T1000 (cell line): ENCODE results near the gene EPHB2.

Experiments used
- DNase-seq: peaks from one replicate; lab custom pipeline; 2025; ENCODE audit warnings: mixed read lengths; lab: John Stamatoyannopoulos, UW

Gene EPHB2

DNA sequence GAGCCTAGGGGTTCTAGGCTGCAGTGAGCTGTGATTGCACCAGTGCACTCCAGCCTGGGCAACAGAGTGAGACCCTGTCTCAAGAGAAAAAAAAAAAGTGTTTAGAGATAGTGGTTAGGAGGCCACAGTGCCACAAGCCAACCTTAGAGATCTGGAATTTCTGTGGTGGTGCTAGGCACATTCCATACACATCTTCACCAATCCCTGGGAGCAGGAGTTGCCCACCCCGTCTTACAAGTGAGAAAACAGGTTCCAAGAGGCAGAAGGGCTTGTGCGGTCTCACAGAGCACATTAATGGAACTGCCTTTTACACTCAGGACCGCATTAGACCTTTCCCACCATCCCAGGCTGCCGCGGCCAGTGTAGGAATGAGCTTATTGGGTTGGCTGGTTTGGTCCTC, 93.2 kb downstream of the EPHB2 start:
- DNase-seq: no peak

DNA sequence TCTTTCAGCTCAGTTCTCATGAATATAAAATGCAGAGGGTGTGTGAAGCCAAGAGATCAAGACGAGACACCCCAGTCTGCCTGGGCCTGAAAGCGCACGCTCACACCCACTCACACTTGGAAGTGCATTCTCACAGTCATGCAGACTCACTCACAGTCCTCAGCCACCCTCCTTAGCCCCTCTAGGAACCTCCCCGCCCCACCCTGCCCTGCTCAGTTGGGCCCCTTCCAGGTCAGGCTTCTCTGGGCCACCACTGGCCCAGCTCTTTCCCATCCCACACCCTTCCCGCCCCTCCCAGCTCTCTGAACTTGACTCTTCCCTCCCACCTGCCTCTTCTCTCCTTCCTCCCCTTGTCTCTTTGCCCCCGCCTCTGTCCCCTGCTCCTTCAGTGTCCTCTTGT, 93.8 kb downstream of the EPHB2 start:
- DNase-seq: no peak

DNA sequence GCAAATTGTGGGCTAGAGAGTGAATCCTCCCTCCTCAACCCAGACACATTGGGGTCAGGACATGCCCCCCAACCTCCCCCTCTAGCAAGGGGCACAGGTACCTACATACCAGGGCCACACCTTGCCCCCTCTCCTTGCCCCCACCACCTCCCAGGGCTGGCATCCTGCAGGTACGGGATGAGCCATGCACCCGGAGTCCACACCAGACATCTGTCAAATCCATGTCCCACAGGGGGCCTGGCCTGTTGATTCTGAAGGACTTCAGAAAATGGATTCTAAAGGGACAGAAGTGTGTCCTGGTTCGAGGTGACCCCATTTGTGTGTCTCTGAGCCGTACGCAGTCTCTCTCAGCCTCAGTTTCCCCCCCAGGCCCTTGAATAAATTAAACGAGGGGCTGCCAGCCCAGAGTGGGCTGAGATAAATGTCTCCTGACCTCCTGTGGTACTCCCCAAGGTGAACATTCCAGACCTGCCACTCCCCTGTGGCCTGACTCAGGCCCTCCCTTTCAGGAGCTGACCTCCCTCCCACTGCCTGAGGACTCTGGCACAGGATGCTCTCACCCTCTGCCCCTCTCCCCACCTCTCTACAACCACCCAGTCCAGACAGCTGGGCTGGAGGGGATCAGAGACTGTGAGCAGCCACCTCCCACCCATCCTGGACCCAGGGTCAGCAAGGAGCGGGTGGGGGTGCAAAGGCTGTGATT, 94.5 kb downstream of the EPHB2 start:
- DNase-seq: no peak

DNA sequence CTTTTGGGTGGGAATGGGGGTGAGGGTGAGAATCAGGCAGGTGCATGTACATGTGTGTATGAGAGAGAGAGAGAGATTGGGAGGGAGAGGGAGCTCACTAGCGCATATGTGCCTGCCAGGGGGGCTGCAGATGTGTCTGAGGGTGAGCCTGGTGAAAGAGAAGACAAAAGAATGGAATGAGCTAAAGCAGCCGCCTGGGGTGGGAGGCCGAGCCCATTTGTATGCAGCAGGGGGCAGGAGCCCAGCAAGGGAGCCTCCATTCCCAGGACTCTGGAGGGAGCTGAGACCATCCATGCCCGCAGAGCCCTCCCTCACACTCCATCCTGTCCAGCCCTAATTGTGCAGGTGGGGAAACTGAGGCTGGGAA, 95.0 kb downstream of the EPHB2 start:
- DNase-seq: no peak

DNA sequence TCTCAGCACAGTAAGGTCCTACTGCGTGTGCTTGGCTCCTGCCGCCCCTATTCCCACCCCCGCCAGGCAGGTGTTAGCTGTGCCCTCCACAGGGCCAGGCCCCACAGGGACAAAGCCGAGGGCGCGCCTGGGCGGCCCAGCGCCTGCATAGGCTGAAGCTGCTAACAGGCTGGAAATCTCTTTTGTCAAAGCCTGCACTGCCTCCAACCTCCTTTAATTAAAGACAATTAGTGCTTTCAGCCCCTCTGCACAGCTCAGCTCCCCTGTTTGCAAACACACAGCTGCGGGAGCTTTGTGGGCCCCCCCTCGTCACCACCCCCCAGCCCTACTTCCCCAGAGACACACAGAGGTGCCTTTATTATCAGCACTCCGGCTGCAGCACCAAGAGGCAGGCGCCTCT, 95.9 kb downstream of the EPHB2 start:
- DNase-seq: no peak

DNA sequence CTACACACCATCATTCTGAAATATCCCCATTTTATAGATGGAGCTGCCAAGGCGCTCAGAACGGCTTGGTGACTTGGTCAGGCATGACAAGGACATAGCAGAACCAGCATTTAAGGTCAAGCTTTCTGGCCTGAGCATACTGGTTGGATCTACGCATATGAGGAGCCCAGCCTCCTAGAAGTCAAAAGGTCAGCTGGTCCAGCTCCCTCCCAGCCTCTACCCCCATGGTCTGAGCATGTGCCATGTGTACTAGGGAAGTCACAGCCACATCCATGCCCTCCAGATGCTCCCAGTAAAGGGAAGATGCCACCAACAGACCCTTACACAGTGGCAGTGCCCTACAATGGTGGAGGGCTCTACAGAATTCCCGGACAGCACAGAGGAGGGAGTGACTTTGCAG, 96.7 kb downstream of the EPHB2 start:
- DNase-seq: no peak

DNA sequence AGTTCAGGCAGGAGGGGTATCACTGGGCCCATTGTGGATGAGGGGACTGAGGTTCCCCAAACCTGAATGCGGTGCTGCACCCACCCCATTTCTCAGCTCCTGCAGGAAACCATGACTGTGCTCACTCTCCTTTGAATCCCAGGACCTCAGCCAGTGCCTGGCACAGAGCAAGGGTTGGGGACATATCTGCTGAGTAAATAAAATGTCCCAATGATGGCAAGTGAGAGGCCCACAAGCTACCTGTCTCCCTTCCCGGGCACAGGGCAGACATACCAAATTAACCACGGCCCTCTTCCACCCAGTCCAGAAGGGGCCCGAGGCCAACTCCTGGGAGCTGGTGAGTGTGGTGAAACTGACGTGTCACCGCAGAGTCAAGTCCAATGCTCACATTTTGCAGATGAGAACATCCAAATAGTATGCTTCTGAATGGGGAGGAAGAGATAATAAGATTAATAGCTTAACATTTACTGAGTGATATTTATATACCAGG, 97.6 kb downstream of the EPHB2 start:
- no peak for DNase-seq

DNA sequence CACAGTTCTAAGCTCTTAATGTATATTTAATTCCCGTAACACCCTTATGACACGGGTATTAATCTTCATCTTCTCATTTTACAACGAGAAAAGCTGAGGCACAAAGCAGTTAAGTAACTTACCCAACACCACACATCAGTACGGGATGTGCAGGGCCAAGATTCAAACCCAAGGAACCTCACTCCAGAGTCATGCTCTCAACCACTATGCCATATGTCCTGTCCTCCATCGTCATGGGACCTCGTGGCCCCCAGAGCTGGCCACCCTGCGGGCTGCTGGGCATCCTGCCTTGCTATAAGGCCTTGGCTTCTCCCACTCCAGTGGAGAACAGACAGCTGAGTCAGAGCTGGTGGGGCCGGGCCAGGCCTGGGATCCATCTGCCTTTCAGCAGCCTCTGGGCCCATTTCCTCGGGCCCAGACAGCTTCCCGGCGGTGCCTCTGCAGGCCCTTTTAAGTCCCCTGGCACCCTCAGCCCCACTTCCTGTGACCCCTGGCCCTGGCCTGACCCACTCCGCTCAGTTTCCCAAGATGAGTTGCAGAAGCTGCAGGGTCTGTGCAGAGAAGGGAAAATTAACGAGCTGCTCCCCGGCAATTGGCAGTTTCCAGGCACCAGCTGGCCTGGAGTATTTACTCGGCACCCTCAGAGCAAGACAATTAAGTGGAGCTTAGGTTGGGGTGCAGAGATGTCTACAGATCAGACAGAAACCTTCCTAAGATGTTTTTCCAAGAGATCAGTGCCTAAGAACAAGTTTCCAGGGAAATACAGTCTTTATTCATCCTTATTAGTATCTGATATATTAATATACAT, 98.2 kb downstream of the EPHB2 start:
- DNase-seq: peak; percentile 23

DNA sequence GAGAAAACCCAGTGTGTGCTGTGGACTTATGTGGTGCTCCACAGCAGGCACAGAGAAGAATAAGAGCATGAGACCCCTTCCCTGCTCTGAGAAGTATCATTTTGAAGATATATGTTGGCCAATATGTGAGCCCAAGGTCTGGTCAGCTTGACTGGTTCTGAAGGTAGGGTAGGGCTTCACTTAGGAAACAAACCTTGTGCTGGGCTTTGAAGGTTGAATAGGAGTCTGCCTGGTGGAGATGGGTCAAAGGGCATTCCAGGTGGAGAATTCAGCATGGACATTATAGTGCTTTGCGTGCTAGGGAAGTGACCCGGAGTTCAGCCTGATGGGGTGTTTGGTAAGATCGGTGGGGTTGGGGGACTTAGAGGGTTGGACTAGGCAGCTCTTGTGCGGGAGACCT, 99.1 kb downstream of the EPHB2 start:
- DNase-seq: no peak

DNA sequence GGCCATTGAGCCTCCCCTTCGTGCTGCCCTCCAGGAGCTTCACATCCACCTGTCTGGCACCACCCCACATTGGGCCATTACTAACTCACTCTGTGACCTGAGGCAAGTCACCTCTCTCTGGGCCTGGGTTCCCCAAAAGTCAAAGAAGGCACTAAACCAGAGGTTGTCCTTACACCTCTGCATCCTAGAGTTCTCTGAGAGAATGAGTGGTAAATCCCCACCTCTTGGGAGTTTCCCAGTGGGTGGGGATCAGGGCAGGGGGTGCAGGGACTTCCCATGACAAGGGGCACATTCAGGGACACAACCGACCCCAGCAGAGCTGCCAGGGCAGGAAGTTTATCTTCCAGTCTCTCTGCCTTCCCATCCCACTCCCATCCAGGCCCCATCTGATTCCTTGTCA, 99.7 kb downstream of the EPHB2 start:
- no peak for DNase-seq

DNA sequence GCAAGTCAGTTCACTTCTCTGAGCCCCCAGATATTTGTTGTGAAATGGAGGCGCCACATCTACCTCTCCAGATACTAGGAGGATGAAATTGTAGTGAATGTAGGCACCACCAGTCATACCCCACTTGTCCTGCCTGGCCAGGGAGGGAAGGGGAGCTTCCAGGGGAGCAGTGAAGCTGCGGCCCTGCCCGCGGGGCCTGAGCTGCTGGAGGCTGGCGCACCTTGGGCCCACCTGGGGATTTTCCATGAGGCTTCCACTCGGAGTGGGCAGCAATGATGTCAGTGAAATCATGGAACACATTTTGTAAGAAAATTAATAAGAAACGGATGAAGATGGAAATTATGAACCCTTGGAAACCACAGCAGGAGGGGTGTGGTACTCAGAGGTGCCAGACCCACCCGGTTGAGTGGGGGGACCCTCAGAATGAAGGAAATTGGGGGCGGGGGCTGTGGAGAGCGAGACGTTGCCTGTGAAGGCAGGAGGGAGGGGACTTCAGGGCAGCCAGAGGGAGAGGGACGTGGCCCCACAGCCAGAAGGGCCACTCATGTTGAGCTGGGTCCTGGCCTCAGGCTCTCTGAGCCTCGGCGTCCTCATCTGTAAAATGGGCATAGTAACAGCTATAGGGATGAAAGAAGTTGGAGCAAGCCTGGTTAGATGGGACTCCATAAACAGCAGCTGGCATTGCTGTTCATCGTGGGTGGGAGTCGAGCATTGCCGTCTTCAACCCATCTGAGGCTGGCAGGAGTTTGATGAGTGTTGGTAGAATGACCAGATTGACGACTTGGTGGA, 101.6 kb downstream of the EPHB2 start:
- DNase-seq: no peak

DNA sequence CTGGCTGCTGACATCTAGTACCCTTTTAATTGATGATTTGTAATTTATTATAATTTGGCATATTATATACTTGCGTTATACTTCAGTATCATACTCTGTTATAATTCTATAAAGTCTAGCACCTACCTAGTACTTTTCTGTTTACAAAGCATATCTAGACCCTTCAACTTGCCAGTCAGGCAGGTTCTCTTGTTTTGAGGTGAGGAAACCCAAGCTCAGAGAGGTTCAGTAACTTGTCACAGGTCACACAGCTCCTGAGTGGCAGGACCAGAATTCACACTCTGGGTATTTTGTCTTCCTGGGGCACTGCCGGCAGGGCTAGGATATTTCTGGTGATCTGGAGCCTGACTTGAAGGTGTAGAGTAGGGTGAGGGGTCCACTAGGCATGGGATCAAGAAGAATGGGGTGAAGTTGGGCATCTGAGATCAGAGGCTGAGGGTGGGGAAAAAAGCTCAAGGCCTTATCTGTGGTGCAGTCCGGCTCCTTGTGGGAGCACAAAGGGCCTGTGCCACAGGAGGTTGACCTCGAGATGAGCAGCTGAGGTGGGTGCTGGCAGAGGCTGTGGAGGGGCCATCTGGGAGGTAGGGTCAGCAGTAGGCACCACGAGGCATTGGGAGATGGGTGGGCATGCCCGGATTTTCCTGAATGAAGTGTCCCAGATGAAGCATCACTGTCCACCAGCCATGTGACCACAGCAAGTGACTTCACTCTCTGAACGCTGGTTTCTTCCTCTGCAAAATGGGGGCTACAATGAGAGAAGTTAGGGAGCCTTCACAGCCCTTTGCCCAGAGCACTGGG, 102.6 kb downstream of the EPHB2 start:
- no peak for DNase-seq

DNA sequence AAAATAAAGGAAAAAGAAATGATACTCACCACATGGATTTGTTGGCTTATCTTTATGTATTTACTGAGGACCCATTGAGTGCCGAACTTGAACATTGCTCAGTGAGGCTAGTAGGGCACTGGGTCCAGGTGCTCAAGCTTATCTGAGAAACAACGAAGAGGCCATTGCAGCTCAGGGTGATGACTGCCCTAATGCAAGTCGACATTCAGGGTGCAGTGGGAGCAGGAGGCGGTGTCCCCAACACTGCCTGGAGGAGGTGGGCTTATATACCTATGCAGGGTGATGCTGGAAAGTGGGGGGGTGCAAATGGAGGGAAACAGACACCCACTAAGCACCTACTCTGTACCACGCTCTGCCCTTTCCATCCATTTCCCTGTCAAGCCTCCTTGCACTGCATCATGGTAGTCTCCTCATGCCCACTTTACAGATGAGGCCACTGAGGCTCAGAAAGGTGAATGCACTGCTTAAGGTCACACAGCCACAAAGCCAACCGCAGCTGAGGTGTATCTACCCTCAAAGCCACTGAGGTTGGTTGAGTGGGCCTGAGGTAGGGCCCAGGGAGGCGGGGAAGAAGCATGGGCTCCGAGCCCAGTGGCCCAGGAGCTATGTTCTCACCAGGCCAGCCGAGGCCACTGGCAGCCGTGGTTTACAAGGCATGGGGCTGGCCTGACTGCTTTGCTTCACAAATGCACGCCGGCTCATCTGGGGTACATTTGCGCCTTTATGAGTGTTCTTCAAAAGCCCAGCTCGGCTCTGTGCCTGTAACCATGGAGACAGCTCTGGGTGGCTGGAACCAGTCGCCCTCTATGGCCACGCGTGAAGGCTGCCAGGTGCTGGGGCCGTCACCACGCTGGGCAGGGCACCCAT, 103.8 kb downstream of the EPHB2 start:
- no peak for DNase-seq

DNA sequence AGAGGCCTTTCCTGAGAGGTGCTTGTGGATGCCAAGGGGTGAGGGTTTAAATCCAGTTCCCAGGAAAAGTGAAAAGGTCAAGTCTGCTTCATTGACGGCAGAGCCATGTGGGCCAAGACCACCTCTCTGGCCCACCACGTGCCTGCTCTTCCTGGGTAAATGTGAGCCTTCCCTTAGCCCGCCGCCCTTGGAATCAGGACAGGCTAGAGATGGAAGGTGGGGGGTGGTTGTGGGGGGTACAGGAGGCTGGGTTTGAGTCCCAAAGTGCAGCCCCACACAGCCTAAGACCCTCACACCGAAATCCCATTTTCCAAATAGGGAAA, 104.4 kb downstream of the EPHB2 start:
- DNase-seq: no peak

DNA sequence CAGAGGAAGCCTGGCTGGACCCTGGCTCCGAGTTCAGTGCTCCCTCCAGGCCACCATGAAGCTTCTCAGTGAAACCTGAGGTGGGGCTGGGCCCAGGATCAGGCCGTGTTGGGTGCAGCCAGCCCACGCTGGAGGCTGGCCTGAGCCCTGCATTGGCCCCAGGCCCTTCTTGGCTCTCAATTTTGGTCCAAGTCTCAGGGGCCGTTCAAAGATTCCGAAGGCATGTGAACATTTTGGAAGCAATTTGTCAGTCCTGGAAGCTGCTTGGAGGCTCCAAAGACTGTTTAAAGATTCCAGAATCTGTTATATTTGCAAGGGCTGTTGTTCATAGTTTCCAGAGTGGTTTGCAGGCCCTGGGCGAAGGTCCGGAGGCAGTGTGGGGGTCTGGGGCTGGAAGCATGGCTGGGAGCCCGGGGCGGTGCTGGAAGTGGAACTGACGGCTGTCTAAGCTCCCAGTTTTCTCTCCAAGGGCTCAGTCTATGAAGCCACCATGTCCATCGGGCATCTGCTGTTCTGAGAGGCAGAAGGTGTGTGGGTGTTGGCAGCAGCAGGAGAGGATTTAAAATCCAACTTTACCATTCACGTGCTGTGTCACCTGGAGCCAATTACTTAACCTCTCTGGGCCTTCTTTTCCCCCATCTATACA, 104.9 kb downstream of the EPHB2 start:
- DNase-seq: no peak

DNA sequence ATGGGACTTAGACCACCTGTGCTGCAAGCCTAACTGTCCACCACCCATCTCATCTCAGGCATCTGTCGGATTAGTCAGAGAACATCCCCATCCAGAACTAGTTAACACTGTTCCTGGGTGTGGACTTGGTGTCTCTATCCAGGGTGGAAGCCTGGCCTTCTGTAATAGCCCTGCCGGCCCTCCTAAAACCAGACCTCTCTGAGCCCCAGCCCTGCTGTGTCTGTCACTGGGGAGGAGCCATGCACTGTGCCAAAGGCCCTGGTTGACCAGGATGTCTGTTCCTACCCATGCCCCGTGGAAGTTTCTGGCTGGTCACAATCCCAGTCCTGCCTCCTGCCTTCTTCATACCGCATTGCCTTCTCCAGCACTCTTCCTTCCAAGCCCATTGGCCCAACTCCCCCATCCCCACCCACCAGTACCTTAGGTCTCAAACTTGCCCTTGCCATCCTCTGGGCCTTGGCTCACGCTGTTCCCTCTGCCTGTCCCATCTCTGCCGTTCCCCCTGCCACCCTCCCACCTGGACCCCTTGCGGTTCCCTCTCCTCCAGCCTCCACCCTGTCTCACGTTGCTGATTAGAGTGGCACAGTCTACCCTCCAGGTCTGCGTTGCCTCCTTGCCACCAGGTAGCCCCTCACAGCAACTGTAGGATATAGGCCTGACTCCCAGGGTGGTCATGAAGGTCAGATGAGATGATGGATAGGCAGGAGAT, 105.6 kb downstream of the EPHB2 start:
- DNase-seq: no peak

DNA sequence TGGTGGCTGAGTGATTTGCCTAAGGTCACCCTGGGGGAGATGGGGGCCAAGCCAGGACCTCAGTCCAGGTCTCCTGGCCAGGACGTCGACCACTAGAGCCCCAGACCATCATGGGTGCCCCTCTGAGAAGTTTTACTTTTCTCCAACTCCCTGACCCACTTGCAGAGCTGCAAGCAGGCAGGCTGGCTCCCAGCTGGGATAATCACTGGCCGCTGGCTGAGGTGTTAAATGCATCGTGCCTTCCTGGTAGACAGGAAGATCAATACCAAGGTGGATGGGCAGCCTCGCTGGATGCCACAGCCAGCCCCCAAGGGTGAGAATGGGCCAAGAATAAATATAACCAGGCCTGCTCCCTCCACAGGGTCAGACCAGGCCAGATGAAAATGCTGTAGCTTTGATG, 106.2 kb downstream of the EPHB2 start:
- no peak for DNase-seq

DNA sequence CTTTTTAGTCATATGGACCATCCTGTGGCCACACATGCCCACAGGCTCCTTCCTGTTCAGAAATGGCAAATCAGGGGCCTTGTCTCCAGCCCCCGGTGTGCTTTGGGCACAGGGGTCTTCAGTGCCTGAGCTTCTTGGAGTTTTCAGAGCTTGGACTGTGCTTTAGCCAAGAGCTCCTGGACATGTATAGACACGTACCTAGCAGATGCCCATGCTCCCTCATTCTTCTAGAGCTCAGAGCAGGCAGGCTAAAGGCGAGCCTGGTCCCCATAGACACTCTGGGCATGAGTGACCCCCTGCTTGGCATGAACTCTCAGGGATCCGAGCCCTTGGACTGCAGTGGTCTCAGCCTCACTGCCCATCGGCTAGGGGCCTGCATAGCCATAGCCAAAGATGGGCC, 106.8 kb downstream of the EPHB2 start:
- no peak for DNase-seq

DNA sequence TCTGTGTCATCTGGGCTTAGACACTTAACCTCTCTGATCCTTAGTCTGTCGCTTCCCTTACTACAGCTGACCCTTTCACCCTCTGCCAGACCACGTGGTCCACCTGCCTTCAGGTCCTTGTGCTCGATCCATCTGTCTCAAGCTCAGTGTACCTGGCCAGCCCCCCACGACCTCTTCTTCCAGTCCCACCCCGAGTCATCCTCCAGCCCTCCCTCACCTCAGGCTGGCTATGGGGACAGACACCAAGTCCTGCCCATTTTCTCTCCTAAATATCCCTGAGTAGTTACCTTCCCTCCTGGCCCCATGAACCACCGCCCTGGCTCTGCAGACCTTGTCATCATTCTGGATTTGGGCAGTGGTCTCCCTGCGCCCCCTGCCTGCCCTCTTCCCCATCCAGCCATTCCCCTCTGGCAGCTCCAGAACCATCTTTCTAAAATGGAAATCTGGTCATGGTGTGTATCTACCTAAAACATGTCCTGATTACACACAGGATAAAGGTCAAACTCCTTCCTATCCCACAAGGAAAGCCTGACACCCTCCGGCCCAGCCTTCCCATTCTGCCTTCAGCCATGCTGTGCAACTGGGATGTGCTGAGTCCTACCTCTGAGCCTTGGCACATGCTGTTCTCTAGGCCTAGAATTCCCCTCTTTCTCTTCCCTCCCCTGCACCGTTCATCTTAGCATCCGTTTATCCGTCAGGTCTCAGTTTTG, 107.6 kb downstream of the EPHB2 start:
- no peak for DNase-seq
